ENCODE measurements around the gene MAST2.
"Not testable (repeated sequence)": the region's sequence is repeated elsewhere in the genome, so short reads cannot be mapped to it uniquely, and the experiment has no call there.

GRCh38 chr1:45803781-45804668, 613 bp downstream of the MAST2 start:
- not testable (repeated sequence) for TF ChIP-seq CTCF (IDR thresholded peaks at IDR 0.05; ENCODE audit: low read length); EZH2 (IDR thresholded peaks at IDR 0.05; ENCODE audit: borderline replicate concordance, low read length)

Data from OCI-LY1 (cell line).